ENCODE data around the gene NAGLU.
A peak's percentile ranks its signal among the peaks of the same experiment; 100 is the strongest.
"Not testable (repeated sequence)": the region's sequence is repeated elsewhere in the genome, so short reads cannot be mapped to it uniquely, and the experiment has no call there.

Gene NAGLU

DNA sequence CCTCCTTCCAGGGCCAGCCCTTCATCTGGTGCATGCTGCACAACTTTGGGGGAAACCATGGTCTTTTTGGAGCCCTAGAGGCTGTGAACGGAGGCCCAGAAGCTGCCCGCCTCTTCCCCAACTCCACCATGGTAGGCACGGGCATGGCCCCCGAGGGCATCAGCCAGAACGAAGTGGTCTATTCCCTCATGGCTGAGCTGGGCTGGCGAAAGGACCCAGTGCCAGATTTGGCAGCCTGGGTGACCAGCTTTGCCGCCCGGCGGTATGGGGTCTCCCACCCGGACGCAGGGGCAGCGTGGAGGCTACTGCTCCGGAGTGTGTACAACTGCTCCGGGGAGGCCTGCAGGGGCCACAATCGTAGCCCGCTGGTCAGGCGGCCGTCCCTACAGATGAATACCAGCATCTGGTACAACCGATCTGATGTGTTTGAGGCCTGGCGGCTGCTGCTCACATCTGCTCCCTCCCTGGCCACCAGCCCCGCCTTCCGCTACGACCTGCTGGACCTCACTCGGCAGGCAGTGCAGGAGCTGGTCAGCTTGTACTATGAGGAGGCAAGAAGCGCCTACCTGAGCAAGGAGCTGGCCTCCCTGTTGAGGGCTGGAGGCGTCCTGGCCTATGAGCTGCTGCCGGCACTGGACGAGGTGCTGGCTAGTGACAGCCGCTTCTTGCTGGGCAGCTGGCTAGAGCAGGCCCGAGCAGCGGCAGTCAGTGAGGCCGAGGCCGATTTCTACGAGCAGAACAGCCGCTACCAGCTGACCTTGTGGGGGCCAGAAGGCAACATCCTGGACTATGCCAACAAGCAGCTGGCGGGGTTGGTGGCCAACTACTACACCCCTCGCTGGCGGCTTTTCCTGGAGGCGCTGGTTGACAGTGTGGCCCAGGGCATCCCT, 7.4 kb downstream of the NAGLU start:
- FAIRE-seq (no peak), DNase-seq (ENCODE audit: insufficient read length, low spot score) (no peak)

DNA sequence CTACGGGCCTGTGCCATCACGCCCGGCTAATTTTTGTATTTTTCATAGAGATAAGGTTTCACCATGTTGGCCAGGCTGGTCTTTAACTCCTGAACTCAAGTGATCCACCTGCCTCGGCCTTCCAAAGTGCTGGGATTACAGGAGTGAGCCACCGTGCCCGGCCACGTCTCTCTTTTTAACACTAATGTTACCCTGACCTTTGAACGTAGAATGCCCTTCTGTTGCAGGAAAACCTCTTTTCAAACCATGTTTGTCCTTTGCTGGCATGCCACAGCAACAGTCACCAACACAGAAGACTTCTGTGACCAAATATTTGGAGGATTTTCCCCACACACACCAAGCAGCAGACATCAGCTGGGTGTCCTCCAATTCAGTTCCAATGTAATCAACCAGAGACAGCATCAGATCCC, 8.8 kb downstream of the NAGLU start:
- DNase-seq (ENCODE audit: insufficient read length, low spot score) (no peak), FAIRE-seq (no peak)

DNA sequence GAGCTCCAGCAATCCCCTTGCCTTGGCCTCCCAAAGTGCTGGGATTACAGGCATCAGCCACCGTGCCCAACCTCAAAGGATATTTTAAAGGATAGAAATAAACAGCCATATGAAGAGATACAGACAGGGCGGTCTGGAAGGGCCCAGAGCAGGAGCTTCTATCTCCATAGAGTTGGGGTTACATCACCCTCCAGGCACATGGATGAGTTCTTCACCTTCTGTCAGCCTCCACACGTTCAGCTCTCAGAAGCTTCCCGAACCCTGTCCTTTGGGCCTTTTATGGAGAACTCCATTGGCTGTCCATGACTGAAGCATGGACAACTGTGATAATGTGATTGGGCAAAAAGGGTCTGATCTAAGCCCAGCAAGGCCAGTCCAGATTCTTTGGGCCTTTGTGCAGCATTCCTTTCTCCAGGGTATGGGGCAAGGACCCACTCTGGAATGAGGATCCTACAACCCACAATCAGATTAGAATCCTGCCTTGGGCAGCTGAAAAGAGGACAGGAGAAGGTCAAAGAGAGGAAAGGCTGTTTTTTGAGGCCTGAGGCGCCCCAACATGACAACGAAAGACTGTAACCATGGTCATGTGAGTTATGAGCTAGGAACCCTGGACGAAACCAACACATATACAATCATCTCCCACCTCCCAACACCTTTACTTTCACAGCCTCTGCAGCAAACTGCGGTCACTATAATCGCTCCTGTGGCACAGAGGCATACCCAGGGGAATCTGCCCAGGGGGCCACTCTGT, 9.9 kb downstream of the NAGLU start:
- not testable (repeated sequence) for DNase-seq (ENCODE audit: insufficient read length, low spot score); FAIRE-seq

DNA sequence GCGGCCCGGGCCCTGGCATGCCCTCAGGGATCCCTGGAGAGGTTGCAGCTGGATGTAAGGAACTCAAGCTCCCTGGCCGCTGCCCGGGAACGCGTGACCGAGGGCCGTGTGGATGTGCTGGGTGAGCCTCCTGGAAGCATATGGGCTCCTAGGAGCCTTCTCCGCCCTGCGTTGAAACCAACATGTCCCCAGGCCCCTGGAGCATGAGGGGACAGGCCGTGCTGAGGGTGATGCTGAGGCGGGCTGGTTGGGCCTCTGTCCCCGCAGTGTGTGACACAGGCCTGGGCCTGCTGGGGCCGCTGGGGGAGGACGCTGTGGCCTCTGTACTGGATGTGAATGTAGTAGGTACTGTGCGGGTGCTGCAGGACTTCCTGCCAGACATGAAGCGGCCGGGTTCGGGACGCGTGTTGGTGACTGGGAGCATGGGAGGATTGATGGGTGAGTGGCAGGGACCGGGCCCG, 11.0 kb downstream of the NAGLU start:
- no peak for FAIRE-seq
- no peak for DNase-seq (ENCODE audit: insufficient read length, low spot score)

DNA sequence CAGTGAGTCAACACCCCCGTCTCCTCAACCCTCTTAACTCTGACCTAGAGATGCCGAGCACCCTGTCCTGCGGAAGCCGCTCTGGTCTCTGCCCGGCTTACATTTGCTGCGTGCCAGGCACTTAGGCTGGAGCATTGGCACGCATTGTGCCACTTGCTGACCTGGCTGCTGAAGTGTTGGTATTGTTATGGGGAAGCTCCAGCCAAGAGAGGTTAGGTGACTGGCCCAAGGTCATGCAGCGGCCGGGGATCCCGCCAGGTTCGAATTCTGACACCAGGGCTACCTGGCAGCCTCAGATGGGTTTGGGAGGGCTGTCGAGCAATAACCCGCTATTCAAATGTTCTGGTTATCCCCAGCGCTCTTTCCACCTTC, 11.6 kb downstream of the NAGLU start:
- FAIRE-seq (no peak), DNase-seq (ENCODE audit: insufficient read length, low spot score) (no peak)

DNA sequence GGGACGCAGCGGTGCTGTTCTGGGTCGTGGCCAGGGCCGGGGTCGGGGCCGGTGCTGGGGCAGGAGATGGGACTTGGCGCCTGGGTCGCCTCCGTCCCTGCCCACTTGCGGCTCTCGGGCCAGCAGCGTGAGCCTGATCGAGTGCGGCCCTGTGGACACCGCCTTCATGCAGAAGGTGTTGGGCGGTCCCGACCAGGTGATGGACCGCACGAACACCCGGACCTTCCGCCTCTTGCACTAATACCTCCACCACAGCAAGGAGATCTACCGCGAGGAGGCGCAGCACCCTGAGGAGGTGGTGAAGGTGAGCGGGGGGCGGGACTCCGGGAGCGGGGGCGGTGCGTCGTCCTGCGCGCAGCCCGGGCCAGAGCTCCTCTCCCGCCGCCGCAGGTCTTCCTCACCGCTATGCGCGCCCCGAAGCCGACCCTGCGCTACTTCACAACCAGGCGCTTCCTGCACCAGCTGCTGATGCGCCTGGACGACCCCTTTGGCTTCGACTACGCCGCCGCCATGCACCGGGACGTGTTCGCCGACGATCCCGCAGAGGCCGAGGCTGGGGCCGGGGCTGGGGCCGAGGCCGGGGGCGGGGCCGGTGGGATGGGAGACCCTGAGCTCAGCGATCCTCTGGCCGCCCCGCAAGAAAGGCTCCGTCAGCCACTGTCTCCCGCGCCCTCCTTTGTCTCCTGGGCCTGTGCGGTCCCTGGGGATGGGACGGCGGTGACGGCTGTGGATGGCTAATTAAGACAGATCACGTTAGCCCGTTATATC, 12.2 kb downstream of the NAGLU start:
- peak; percentile 89 for DNase-seq (ENCODE audit: insufficient read length, low spot score)

DNA sequence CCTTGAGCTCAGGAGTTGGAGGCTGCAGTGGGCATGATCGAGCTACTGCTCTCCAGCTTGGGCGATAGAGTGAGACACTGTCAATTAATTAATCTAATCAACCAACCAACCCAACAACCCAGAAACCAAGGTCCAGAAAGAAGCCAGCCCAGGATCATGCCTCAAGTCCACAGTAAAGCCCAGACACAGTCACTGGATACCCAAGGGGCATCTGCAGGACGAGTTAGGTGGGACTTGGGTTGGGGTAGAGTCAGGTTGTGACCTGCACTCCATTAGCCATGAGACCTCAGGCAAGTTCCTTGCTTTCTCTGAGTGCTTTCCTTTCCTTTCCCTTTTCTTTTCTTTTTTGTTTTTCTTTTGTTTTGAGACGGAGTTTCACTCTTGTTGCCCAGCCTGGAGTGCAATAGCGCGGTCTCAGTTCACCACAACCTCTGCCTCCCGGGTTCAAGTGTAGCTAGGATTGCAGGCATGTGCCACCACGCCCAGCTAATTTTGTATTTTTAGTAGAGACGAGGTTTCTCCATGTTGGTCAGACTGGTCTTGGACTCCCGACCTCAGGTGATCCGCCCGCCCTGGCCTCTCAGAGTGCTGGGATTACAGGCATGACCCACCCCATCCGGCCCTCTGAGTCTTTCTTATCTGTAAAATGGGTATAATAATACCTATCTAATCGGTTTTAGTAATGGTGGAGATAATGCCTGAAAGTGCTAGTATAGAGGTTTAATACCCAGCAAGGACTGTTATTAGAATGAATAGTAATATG, 13.1 kb downstream of the NAGLU start:
- no peak for DNase-seq (ENCODE audit: insufficient read length, low spot score)
- FAIRE-seq = no peak

More for the DNA sequence above, 12.2 kb downstream of the NAGLU start:
- FAIRE-seq = peak; percentile 81

DNA sequence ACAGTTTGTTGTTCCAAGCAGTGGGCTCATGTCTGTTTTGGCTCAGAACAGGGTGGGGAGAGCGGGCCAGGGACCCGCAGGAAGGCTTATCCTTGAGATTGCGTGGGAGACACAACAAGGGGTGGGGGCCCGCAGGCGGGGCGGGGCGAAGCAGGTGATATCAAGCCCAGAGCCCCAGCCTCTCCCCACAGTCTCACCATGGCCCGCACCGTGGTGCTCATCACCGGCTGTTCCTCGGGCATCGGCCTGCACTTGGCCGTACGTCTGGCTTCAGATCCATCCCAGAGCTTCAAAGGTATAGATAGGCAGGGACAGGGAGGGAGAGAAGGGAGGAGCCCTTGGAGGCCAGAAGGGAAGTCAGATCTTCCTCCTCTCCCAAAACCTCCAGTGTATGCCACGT, 16.7 kb downstream of the NAGLU start, which contains the start of gene HSD17B1:
Gene HSD17B1 (plus strand): TSS at position 188 of the 400 bp plus-strand sequence. CDS start 11 bp downstream, at position 199.
- not testable (repeated sequence) for DNase-seq (ENCODE audit: insufficient read length, low spot score); FAIRE-seq

DNA sequence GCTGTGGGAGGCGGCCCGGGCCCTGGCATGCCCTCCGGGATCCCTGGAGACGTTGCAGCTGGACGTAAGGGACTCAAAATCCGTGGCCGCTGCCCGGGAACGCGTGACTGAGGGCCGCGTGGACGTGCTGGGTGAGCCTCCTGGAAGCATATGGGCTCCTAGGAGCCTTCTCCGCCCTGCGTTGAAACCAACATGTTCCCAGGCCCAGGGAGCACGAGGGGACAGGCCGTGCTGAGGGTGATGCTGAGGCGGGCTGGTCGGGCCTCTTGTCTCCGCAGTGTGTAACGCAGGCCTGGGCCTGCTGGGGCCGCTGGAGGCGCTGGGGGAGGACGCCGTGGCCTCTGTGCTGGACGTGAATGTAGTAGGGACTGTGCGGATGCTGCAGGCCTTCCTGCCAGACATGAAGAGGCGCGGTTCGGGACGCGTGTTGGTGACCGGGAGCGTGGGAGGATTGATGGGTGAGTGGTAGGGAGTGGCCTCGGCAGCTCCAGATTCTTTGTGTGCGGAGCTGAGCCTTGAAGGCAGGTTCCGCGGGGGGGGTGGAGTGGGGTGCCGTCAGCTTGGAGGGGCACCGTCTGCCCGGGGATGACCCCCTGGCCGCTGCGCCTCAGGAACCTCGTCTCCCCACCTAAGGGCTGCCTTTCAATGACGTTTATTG, 17.2 kb downstream of the NAGLU start:
- FAIRE-seq = no peak

DNA sequence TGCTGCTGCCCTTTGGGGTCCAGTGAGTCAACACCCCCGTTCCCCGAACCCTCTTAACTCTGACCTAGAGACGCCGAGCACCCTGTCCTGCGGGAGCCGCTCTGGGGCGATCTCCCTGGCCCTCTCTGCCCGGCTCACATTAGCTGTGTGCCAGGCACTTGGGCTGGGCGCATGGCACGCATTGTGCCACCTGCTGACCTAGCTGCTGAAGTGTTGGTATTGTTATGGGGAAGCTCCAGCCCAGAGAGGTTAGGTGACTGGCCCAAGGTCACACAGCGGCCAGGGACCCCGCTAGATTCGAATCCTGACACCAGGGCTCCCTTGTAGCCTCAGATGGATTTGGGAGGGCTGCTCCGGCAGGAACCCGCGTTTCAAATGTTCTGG, 17.8 kb downstream of the NAGLU start:
- DNase-seq (ENCODE audit: insufficient read length, low spot score) = no peak
- FAIRE-seq = no peak

More for the DNA sequence above, 17.2 kb downstream of the NAGLU start:
- DNase-seq (ENCODE audit: insufficient read length, low spot score) = no peak

DNA sequence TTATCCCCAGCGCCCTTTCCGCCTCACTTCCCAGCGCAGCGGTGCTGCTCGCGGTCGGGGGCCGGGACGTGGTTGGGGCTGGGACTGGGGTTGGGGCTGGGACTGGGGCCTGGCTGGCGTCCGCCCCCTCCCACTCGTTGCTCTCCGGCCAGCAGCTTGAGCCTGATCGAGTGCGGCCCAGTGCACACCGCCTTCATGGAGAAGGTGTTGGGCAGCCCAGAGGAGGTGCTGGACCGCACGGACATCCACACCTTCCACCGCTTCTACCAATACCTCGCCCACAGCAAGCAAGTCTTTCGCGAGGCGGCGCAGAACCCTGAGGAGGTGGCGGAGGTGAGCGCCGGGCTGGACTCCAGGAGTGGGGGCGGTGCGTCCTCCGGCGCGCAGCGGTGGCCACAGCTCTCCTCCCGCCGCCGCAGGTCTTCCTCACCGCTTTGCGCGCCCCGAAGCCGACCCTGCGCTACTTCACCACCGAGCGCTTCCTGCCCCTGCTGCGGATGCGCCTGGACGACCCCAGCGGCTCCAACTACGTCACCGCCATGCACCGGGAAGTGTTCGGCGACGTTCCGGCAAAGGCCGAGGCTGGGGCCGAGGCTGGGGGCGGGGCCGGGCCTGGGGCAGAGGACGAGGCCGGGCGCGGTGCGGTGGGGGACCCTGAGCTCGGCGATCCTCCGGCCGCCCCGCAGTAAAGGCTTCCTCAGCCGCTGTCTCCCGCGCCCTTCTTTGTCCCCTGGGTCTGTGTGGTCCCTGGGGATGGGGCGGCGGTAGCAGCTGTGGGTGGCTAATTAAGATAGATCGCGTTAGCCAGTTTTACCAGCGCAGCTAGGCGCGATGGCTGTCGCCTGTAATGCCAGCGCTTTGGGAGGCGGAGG, 18.4 kb downstream of the NAGLU start:
- FAIRE-seq (peak; percentile 83), DNase-seq (ENCODE audit: insufficient read length, low spot score) (peak; percentile 87)

DNA sequence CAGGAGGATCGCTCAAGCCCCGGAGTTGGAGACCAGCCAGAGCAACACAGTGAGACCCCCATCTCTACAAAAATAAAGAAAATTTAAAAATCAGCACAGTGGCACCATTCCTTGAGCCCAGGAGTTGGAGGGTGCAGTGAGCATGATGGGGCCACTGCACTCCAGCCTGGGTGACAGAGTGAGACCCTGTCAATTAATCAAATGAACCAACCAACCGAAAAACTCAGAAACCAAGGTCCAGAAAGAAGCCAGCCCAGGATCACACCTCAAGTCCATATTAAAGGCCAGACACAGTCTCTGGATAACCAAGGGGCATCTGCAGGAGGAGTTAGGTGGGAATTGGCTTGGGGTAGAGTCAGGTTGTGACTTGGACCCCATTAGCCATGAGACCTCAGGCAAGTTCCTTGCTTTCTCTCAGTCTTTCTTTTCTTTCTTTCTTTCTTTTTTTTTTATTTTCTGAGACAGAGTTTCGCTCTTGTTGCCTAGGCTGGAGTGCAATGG, 19.1 kb downstream of the NAGLU start:
- DNase-seq (ENCODE audit: insufficient read length, low spot score) = no peak
- FAIRE-seq = no peak

DNA sequence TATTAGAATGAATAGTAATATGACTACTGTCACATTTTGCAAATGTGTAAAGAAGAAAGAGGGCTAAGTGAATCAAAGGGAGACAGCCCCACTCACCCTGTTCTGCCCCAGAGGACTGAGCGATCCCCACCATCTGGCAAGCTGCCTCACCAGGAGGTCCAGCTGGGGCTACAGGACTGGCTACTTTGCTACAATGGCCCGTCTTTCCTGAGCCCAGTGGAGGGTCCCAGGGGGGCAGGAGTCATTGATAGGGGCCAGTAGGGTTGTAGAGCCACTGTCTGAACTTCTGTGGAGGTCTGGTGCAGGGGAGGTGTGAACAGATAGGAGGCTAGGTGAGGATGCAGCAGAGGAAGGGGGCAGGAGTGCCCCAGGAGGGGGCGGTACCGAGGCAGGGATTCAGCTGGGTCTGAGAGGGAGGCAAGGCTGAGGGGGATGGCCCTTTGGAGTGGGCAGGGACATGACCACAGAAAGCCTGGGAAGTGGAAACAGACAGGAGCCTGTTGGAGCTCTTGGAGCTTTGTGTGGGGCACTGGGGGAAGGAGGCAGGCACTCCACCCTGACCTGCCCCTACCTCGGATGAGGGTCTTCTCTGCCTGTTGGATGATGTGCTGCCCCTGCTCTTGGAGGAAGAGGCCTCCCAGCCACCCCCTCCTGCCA, 20.0 kb downstream of the NAGLU start:
- FAIRE-seq = peak; percentile 39

DNA sequence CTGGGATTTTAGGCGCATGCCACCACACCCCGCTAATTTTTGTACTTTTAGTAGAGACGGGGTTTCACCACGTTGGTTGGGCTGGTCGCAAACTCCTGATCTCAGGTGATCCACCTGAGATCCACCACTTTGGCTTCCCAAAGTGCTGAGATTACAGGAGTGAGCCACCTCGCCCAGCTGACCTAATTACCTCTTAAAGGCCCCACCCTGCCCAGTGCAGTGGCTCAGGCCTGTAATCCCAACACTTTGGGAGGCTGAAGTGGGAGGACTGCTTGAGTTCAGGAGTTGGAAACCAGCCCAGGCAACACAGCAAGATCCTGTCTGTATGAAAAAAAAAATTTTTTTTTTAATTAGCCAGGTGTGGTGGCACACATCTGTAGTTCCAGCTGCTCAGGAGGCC, 23.0 kb downstream of the NAGLU start:
- no peak for FAIRE-seq
- DNase-seq (ENCODE audit: insufficient read length, low spot score) = no peak

More for the DNA sequence above, 20.0 kb downstream of the NAGLU start:
- not testable (repeated sequence) for DNase-seq (ENCODE audit: insufficient read length, low spot score)

DNA sequence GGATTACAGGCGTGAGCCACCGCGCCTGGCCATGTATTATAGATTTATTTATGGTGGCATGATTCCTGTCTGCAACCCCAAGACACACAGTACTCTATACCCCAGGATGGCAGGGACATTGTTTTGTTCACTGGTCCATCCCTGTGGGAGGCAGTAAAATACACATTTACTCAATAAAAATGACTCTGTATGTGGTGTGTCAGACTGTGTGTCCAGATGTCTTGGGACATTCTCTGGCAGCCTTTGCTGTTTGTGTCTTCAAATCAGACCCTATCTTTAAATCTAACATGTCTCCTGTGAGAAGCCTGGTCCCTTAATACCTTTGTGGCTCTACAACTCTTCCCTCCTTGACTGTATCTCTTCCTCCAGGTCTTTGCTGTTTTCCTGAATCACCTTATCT, 24.2 kb downstream of the NAGLU start:
- FAIRE-seq = no peak
- DNase-seq (ENCODE audit: insufficient read length, low spot score) = no peak

DNA sequence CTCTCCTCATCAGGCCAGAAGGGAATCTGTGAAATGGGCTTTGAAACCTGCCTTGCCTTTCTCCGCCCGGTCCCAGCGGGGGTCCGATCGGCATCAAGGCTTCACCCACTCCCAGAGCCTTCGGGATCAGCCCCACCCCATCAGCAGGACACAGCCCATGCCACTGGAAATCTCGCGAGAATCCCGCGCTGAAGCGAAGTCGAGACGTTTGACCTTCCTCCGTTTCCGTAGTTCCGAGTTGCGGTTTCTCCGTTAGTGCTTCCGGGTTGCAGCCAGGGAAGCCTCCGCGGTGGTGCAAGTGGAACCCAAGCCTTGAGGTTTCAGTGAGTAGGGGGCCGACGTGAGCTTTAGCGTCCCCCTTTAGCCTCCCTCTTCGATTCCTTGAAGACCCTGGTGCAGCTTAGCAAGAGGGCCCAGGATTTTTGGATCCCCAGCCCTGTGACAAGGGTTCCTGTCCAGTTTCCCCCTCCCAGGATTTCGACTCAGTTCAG, 25.9 kb downstream of the NAGLU start, which contains the start of gene COASY:
Gene COASY (plus strand): TSS at position 252 of the 491 bp plus-strand sequence. CDS start 475 bp downstream, outside the sequence.
- FAIRE-seq (peak; percentile 98), DNase-seq (ENCODE audit: insufficient read length, low spot score) (peak; percentile 97)

DNA sequence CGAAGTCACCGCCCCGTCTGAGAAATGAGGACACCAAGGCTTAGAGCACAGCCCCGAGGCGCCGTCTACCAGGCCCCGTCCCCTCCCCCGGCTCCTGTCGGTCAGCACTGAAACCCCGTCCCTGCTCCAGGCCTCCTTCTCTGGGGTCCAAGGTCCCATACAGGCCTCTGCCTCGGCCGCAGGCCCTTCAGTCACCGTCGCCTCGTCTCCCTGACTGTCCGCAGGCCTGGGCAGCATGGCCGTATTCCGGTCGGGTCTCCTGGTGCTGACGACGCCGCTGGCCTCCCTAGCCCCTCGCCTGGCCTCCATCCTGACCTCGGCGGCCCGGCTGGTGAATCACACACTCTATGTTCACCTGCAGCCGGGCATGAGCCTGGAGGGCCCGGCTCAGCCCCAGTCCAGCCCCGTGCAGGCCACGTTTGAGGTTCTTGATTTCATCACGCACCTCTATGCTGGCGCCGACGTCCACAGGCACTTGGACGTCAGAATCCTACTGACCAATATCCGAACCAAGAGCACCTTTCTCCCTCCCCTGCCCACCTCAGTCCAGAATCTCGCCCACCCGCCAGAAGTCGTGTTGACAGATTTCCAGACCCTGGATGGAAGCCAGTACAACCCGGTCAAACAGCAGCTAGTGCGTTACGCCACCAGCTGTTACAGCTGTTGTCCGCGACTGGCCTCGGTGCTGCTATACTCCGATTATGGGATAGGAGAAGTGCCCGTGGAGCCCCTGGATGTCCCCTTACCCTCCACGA, 26.5 kb downstream of the NAGLU start:
- FAIRE-seq (no peak), DNase-seq (ENCODE audit: insufficient read length, low spot score) (no peak)

Measured in GM19239 (cell line).